GDM1 (cell line): Measurements from ENCODE around the gene MYL6.
"Not testable (repeated sequence)": the region's sequence is repeated elsewhere in the genome, so short reads cannot be mapped to it uniquely, and the experiment has no call there.

ENCODE experiments used
- DNase-seq: peaks from one replicate; lab custom pipeline; 2025; lab: John Stamatoyannopoulos, UW

Gene MYL6

GRCh38 chr12:56156464-56157200, 1.5 kb upstream of the MYL6 start:
- DNase-seq, result not testable (repeated sequence)

GRCh38 chr12:56157201-56158028, 744 bp upstream of the MYL6 start:
- DNase-seq, result peak; percentile 76

- DNase-seq, result peak; percentile 16
Observed at GRCh38 chr12:56158926-56159461, 835 bp downstream of the MYL6 start.

- DNase-seq, result no peak
Observed at GRCh38 chr12:56159482-56160192, 1.5 kb downstream of the MYL6 start.

- no peak for DNase-seq
Observed at GRCh38 chr12:56160193-56160763, 2.1 kb downstream of the MYL6 start.

GRCh38 chr12:56160894-56161689, 2.9 kb downstream of the MYL6 start:
- DNase-seq, result no peak

- DNase-seq, result no peak
Observed at GRCh38 chr12:56161690-56162351, 3.7 kb downstream of the MYL6 start.

- no peak for DNase-seq
Observed at GRCh38 chr12:56162468-56163290, 4.5 kb downstream of the MYL6 start.

GRCh38 chr12:56163533-56164344, 5.6 kb downstream of the MYL6 start:
- no peak for DNase-seq

- DNase-seq, result no peak
Observed at GRCh38 chr12:56164345-56164729, 6.2 kb downstream of the MYL6 start.

GRCh38 chr12:56165369-56165768, 7.2 kb downstream of the MYL6 start:
- DNase-seq, result no peak

- no peak for DNase-seq
Observed at GRCh38 chr12:56169229-56169759, 11.1 kb downstream of the MYL6 start.

GRCh38 chr12:56172839-56173238, 14.7 kb downstream of the MYL6 start:
- no peak for DNase-seq

GRCh38 chr12:56178347-56178746, 20.2 kb downstream of the MYL6 start:
- no peak for DNase-seq

GRCh38 chr12:56186957-56187356, 28.8 kb downstream of the MYL6 start:
- DNase-seq, result no peak

GRCh38 chr12:56188131-56188777, 30.1 kb downstream of the MYL6 start:
- no peak for DNase-seq

- no peak for DNase-seq
Observed at GRCh38 chr12:56188778-56189098, 30.6 kb downstream of the MYL6 start.
